Stomach (tissue), 4 donors: Measurements from ENCODE around the gene PIEZO2.

Experiments
- CTCF ChIP-seq, 7 experiments: fragments of 450-650 bp in 4 of 7; fragments of 200-600 bp in 3 of 7; sonication (generic) in 3 of 7; IDR thresholded peaks; one replicate each; pipeline ENCODE4 v1.5.1; 2016 to 2019; ENCODE audit warnings: antibody characterized with exemption in 7 of 7, control low read depth in 2 of 7, mild to moderate bottlenecking in 1 of 7
- POLR2A ChIP-seq, 4 donors: fragments of 450-650 bp; IDR thresholded peaks; one replicate each; pipeline ENCODE4 v1.6.1; 2016; ENCODE audit warnings: antibody characterized with exemption in 4 of 4, control low read depth in 2 of 4, mild to moderate bottlenecking in 1 of 4, moderate library complexity in 1 of 4

- TF ChIP-seq CTCF (IDR thresholded peaks at IDR 0.05) = no peak
- no peak for TF ChIP-seq POLR2A (IDR thresholded peaks at IDR 0.05)
These were observed 307.0 kb downstream of the PIEZO2 start for GRCh38 chr18:10842371-10842770.
